CD4-positive, alpha-beta T cell (primary cell): ENCODE results near the gene ADGRV1. TPM values are rescaled to one million over a fixed set of nuclear protein-coding genes. Genes with fewer than 3 reads are reported as not detected.

Source experiments
- ATAC-seq: fragments of 200-7000 bp; cut with Tn5 transposase; one replicate; pipeline ENCODE4 v1.10.0; 2022; ENCODE audit warnings: mild to moderate bottlenecking; ENCODE audit not compliant: poor library complexity
- CTCF ChIA-PET: fragments of 350-600 bp; sonication (Branson Sonifier 250); formaldehyde crosslinking; loops from one replicate; lab custom pipeline; 2021; ENCODE audit warnings: antibody characterized with exemption, inconsistent platforms; lab: Charles Lee
- POLR2A ChIA-PET: fragments of 350-600 bp; sonication (Branson Sonifier 250); formaldehyde crosslinking; loops from one replicate; lab custom pipeline; 2021; ENCODE audit warnings: antibody characterized with exemption, inconsistent platforms; lab: Charles Lee
- DNase-seq, 14 experiments: peaks; one replicate each; pipeline ENCODE4 v3.0.0-alpha.2; 2013 to 2020; ENCODE audit warnings: mixed read lengths in 2 of 14
- H3K27ac ChIP-seq, 2 donors: one replicate each; pipeline versions ENCODE4 v1.5.1 to v1.7.0; 2013; ENCODE audit warnings: low read length in 2 of 2, low read depth in 1 of 2, mild to moderate bottlenecking in 1 of 2
- H3K27me3 ChIP-seq, 2 experiments: 1 replicate in 1 of 2; 2 replicates in 1 of 2; pipeline versions ENCODE4 v1.6.1 to v1.7.0; 2013; ENCODE audit warnings: low read length in 2 of 2, control low read depth in 1 of 2, mild to moderate bottlenecking in 1 of 2, moderate library complexity in 1 of 2; ENCODE audit not compliant: insufficient read depth in 2 of 2, control insufficient read depth in 1 of 2
- H3K36me3 ChIP-seq: one replicate; pipeline ENCODE4 v1.6.1; 2013; ENCODE audit warnings: low read length, control low read depth; ENCODE audit not compliant: insufficient read depth
- H3K4me1 ChIP-seq: one replicate; pipeline ENCODE4 v1.6.1; 2013; ENCODE audit warnings: low read length, control low read depth; ENCODE audit not compliant: insufficient read depth
- H3K4me3 ChIP-seq: one replicate; pipeline ENCODE4 v1.5.1; 2013; ENCODE audit warnings: mild to moderate bottlenecking, low read length, moderate library complexity
- H3K9me3 ChIP-seq, 2 experiments: 1 replicate in 1 of 2; 2 replicates in 1 of 2; pipeline versions ENCODE4 v1.6.1 to v1.7.0; 2013; ENCODE audit warnings: low read length in 2 of 2, mild to moderate bottlenecking in 2 of 2, control low read depth in 1 of 2, moderate library complexity in 1 of 2; ENCODE audit not compliant: control insufficient read depth in 1 of 2, insufficient read depth in 1 of 2
- H3K27ac Mint-ChIP-seq: one replicate; pipeline ENCODE4 v1.8.0; 2020; ENCODE audit warnings: mixed read lengths
- H3K27me3 Mint-ChIP-seq: one replicate; pipeline ENCODE4 v1.8.0; 2021; ENCODE audit warnings: mixed read lengths
- H3K36me3 Mint-ChIP-seq: one replicate; pipeline ENCODE4 v1.8.0; 2021; ENCODE audit warnings: low read depth, mixed read lengths
- H3K4me1 Mint-ChIP-seq: one replicate; pipeline ENCODE4 v1.8.0; 2021; ENCODE audit warnings: low read depth, mixed read lengths
- H3K4me3 Mint-ChIP-seq: one replicate; pipeline ENCODE4 v1.8.0; 2020; ENCODE audit warnings: mild to moderate bottlenecking, mixed read lengths
- H3K9me3 Mint-ChIP-seq: one replicate; pipeline ENCODE4 v1.8.0; 2020; ENCODE audit warnings: mixed read lengths
- CTCF ChIP-seq: fragments of 200-600 bp; IDR thresholded peaks from one replicate; pipeline ENCODE4 v1.8.0; 2022; ENCODE audit warnings: antibody characterized with exemption, mild to moderate bottlenecking
- intact Hi-C, 2 experiments: fragments of 100-400 bp; cut with DNase I in 1 of 2; cut with micrococcal nuclease in 1 of 2; formaldehyde crosslinking; loops; one replicate each; pipeline versions ENCODE4 v1.15.1 to v1.9.0; 2023 to 2025; cut with DNase I, micrococcal nuclease
- total RNA-seq, 174 experiments: library from RNA in 2 of 174; stranded (reverse) in 2 of 174; gene quantifications; one replicate each; pipeline ENCODE4 v1.2.3 and lab custom pipeline; 2021 to 2026

ADGRV1 gene
- total RNA-seq, 2 experiments from 2014 or later = 0.81 to 1.2 TPM

- Mint-ChIP-seq H3K4me3 (no peak overlapping the region), H3K27me3 (peaks cover 51% of the 10 kb centered on the region), H3K36me3 (peaks cover 9% of the 10 kb centered on the region), H3K27ac (no peak overlapping the region), H3K9me3 (no peaks in the 10 kb centered on the region), H3K4me1 (peaks cover 3% of the 10 kb centered on the region)
- ChIA-PET POLR2A (no interaction called here), CTCF (no interaction called here)
- H3K27me3 ChIP-seq = peaks cover 11 to 26% of the 10 kb centered on the region in 2 experiments
- DNase-seq (no peak), ATAC-seq (no peak)
- intact Hi-C loops = loop anchor here (5.0 kb wide), 3 partner anchors 249 to 1806 kb away; no protein-coding TSS in a partner anchor
- H3K4me1 ChIP-seq = peaks cover 7% of the 10 kb centered on the region
- H3K27ac ChIP-seq = no peak overlapping the region
- no peak overlapping the region for H3K4me3 ChIP-seq
- H3K36me3 ChIP-seq = no peaks in the 10 kb centered on the region
- TF ChIP-seq CTCF = no peak
- no peaks in the 10 kb centered on the region for H3K9me3 ChIP-seq
Measured at GRCh38 chr5:90533794-90534193, 24.8 kb upstream of the ADGRV1 start.

DNA sequence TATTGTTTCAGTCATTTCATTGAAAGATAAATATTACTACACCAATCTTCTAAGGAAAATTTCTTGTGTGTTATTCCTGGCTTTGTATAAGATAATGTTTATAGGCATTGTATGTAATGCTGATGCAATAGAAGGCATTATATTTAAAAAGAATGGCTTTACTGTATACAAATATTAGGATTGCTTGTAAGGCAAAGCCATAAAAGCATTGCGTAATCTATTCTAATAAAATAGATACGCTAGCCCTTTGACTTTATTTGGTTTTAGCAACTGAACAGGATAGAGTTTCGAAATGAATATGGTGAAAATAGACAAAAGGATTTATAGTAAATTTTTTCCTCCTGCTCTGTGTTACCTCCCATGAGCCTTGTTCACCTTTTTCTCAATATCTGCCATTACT is 23.7 kb upstream of the ADGRV1 start:
- CTCF ChIA-PET = no interaction called here
- Mint-ChIP-seq H3K27ac (no peak overlapping the region), H3K4me1 (no peaks in the 10 kb centered on the region), H3K36me3 (peaks cover 2% of the 10 kb centered on the region), H3K9me3 (no peaks in the 10 kb centered on the region), H3K27me3 (peaks cover 57% of the 10 kb centered on the region), H3K4me3 (no peak overlapping the region)
- Histone ChIP-seq H3K27me3 (peaks cover 11 to 26% of the 10 kb centered on the region in 2 experiments), H3K27ac (no peak overlapping the region), H3K4me3 (no peak overlapping the region), H3K9me3 (no peaks in the 10 kb centered on the region), H3K4me1 (peaks cover 2% of the 10 kb centered on the region), H3K36me3 (no peaks in the 10 kb centered on the region)
- DNase-seq = no peak
- no peak for TF ChIP-seq CTCF
- no peak for ATAC-seq
- intact Hi-C loops = loop anchor here (5.0 kb wide), 3 partner anchors 247 to 1808 kb away; no protein-coding TSS in a partner anchor
- POLR2A ChIA-PET = no interaction called here

- Mint-ChIP-seq H3K4me1 (no peaks in the 10 kb centered on the region), H3K36me3 (no peaks in the 10 kb centered on the region), H3K4me3 (no peak overlapping the region), H3K27me3 (peaks cover 65% of the 10 kb centered on the region), H3K27ac (no peak overlapping the region), H3K9me3 (no peaks in the 10 kb centered on the region)
- Histone ChIP-seq H3K4me1 (no peaks in the 10 kb centered on the region), H3K9me3 (no peaks in the 10 kb centered on the region), H3K36me3 (no peaks in the 10 kb centered on the region), H3K4me3 (no peak overlapping the region), H3K27me3 (peaks cover 0 to 21% of the 10 kb centered on the region in 2 experiments), H3K27ac (no peak overlapping the region)
- intact Hi-C loops = no loop called here
- ATAC-seq (no peak), DNase-seq (no peak)
- no peak for TF ChIP-seq CTCF
- CTCF ChIA-PET = no interaction called here
- POLR2A ChIA-PET = no interaction called here
Measured at GRCh38 chr5:90542827-90543519, 15.6 kb upstream of the ADGRV1 start.
